ENCODE results near the gene GPR142.

Gene GPR142

DNA sequence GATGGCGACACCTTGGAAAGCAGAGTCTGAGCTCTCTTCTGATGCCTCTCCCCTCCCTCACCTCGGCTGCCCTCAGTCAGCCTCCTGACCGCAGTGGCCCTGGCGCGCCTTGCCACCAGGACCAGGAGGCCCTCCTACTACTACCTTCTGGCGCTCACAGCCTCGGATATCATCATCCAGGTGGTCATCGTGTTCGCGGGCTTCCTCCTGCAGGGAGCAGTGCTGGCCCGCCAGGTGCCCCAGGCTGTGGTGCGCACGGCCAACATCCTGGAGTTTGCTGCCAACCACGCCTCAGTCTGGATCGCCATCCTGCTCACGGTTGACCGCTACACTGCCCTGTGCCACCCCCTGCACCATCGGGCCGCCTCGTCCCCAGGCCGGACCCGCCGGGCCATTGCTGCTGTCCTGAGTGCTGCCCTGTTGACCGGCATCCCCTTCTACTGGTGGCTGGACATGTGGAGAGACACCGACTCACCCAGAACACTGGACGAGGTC is 4.4 kb downstream of the GPR142 start:
- no peak for DNase-seq

DNA sequence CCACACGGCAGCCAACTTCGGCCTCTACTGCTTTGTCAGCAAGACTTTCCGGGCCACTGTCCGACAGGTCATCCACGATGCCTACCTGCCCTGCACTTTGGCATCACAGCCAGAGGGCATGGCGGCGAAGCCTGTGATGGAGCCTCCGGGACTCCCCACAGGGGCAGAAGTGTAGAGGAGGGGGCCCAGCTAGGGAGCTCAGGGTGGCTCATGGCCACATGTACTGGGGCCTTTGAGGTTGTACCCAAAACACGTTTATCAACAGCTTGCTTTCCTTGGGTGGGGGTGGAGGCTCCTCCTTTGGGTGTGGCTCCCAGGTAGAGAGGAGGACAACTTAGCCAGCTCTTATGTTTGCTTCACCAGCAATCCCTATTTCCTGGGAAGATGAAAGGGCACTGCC is 5.1 kb downstream of the GPR142 start:
- DNase-seq, result no peak

DNA sequence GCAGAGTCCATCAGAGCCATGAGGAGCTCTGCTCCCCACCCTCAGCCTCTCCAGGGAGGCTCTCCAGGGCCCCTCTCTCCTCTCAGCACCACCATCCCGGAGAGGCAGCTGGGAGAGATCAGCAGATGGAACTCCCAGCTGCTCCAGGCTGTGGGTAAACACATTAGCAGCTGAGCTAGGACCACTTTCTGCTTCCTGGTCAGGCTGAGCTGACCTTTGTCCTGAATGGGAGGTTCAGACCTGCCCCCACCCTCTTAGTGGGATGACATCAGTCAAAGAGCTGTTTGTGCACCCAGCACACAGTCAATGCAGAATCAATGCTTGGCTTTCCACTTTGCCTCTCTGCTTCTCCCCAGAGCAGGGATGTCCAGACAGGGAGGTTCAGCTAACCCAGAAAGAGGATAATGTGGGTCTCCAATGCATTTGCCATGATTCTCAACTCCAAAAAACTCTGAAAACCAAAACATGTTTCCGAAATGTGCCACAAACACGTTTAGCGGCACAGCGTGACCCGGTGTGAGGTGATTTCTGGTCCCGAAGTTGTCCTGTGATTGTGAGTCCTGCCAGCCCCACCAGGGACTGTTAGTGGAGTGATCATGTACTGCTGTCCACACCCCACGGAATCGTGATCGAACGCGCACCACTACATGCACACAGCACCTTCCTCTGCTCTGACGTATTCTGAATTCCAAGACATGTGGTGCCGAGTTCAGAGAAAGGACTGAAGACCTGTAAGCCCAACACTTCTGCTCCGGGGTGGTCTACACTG is 6.7 kb downstream of the GPR142 start:
- no peak for DNase-seq

DNA sequence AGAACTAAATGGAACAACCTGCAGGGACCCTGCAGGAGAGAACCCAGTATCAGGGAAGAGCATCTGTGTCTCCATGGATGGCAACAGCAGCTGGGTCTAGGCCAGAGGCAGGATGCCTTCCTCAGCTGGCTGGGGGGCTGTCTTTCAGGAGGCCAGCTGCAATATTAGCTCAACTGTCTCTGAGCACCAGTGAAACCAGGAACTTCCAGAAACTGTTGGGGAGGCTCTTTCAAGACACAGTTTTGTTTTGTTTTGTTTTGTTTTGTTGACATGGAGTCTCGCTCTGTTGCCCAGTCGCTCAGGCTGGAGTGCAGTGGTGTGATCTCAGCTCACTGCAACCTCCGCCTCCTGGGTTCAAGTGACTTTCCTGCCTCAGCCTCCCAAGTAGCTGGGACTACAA is 7.6 kb downstream of the GPR142 start:
- no peak for DNase-seq

DNA sequence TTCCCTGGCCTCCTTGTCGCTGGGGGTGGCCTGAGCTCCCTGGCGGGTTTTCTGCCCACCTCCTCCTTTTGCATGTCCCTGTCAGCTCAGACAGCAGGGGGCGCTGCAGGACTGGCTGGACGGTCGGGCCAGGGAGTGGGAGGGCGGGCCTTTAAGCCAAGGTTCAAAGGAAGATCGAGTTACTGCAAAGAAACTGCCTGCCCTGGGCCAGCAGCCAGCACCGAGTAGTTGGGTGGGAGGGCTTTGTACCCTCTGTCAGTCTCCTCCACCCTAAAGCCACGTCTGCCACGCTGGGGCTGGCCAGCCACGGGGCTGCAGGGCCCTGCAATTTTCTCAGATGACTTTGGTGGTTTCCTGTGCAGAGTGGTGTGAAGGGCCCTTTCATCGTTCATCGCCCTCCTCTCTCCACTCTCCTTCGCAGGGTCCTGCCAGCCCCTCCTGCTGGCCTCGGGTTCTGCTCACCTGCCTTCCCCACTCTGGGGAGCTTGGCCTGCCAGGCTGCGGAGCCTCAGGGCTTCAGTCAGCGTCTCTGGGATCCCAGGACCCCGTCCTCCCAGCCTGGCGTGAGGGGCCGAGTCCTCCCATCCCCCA is 12.3 kb downstream of the GPR142 start:
- no peak for DNase-seq

DNA sequence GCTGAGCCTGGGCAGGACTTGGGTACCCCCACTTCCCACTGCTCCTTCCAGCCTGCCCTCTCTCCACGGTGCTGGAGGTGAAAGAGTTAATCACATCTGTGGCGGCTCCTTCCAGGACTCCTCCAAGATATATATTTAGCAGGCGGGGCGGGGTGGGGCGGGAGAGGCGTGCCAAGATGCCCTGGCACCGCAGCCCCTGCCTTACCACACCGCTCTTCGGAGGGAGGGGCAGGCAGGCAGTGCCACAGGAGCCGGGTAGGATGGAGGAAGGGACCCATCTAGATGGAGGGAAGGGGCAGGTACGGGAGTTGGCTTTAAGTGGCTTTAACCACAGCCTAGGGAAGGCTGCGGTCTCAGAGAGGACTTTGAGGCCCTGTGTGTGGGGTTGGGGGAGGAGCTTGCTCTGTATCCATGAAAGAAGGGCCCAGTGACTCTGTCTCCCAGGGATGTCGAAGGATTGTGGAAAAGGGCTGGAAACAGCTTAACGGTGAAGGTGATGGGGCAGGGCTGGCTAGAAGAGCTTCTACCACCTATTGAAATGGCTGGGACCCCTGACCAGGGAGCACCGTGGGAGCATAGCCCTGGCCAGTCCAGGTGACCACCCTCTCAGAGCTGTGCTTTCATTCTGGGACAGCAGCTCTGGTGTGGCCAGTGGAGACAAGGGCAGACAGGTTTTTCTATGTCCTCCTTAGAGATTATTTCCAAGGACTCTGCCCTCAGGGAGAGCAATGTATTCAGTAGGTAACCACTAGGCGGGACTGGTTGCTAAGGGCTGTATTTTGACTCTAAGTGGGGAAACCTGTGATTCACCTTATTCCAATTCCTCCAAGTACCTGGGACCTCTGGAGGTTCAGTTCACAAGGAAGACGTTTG is 13.0 kb downstream of the GPR142 start:
- DNase-seq, result no peak

DNA sequence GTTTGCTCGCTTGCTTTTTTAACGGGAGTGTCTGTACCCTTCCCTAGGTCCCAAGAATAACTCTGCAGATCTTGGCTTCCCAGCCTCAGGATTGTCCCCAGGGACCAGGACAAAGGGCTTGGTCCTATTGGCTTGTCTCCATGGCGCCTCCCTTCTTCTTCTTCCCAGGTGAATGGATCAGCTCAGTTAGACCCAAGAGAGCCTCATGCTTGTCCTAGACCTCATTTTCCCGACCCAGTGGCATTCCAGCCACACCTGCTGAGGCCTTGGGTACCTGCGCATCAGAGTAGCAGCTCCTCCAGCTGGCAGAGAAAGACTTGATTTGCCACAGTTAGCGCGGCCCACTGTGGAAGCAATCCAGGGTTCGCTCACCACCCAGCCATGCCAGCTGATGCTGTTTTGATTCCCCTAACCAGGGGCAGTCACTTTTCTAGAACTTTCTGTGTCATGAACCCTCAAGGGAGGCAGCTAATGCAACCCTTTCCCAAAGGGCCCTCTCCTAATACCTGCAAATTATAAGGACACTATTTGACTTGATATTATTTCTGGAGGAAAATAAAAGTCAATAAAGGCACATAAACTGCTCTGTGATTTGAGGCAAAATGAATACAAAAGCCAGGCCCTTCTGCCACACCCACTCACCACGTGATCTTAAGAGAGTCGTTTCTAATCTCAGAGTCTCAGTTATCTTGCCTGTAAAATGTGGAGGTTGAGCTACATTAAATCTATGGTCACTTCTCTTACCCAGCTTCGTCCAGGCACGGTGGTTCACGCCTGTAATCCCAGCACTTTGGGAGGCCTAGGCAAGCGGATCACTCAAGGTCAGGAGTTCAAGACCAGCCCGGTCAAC is 13.9 kb downstream of the GPR142 start:
- no peak for DNase-seq

DNA sequence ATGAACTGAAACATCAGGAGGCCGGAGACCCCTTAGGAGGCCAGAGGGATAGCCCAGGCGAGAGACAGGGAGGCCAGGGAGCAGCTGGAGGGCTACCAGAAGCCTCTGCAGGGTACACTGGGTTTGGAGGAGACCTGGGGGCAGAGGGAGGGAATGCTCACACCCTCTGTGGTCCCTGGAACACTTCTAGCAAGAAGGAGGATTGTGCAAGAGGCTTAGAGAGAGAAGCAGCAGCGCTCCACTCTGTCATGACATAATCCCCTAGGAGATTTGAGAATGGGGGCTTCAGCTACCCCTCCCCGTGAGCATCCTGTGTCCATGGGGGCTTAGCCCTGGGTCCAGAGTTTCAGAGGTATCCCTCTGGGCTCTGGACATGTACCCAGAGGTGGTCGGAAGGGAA is 15.8 kb downstream of the GPR142 start:
- no peak for DNase-seq

DNA sequence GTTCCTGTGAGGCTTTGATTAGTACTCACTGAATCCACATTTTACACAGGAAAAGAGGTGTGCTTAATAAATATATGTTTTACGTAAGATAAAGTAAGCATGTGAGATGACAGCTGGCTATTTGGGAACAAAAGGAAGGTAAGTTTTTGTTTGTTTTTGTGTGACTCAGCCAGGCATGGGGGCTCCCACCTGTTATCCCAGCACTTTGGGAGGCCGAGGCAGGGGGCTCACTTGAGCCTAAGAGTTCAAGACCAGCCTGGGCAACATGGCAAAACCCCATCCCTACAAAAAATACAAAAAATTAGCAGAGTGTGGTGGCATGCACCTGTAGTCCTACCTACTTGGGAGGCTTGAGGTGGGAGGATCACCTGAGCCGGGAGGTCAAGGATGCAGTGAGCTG is 17.9 kb downstream of the GPR142 start:
- no peak for DNase-seq

DNA sequence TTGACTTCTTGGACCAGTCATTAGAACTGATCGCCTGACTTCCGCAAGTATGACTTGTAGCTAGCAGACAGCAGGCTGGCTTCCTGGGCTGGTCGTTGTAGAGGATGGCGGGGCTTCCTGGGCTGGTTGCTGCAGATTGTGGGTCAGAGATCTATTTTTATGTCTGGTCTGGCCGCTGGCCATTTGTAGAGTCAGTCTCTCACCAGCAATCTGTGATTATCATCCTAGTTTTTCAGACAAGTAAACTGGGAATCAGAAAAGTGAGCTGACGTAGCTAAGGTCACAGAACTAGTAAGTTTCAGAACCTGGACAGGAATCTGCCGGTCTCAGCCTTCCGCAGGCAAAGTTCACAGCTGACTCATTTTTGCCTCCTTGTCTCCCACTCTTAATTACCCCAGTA is 19.1 kb downstream of the GPR142 start:
- DNase-seq, result no peak

DNA sequence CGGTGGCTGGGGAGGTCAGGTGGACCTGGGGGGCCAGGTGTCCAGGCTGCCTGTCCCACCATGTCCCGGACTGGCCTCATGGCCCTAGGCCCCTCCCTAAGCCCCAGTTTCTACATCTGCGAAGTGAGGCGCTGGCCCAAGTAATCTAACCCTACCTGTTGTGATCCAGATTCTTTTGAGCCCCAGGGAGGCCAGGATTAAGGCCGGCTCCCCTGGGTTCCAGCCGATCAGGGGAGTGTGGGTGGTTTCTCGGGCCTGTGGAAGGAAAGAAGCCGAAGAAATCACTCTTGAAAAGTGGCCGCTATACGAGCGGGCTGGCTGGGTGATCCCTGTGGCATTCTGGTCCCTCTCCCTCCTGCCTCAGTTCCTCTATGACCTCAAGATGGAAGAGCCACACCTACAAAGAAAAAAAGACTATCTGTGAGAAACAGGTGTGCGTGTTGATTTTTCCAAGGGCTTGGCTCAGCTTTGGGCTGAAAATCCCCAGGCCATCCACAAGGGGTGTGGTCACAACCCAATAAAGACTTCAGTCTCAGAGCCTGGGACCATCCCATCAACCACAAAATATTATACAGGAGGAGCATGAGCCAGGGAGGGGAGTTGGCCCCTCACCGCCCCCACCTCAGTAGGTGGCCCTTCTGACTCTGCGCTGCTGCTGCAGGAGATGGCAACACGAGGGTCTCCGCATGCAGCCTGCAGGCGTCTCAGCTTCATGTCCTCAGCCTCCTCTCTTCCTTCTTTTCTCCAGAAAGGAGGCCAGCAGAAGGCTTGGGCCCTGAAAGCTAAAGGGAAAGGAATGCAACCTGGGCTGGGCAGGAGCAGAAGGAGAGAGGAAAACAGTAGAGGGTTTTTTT is 20.3 kb downstream of the GPR142 start:
- DNase-seq, result no peak

DNA sequence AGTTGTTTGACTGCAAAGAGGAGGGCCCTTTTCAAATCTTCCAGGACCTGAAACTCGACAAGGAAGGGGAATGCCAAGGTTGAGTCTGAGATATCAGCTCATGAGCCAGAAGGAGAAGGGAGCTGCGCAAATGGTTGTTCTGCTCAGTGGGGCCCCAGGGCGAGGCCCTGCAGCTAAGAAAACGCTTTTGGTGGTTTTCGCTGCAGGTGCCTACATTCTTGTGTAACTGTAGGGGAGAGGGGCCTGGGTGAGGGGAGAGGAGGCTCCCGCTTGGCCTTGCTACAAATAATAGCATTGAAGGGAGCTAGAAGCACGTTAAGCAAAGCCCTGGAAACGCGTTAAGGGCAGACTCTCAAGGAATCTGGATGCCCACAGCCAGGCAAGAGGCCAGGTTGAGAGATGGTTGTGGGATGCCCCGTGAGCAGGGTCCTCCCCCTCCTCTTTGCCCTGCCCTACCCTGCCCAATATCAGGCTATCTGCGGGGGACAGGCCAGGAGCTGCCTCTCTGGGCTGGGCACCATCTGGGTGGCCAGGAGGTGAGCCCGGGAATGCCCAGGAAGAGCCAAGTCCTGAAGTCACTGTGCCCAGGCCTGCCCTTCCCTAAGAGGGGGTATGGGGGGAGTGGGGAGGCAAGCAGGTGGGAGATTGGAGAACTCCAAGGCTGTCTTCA is 21.9 kb downstream of the GPR142 start:
- DNase-seq, result no peak

DNA sequence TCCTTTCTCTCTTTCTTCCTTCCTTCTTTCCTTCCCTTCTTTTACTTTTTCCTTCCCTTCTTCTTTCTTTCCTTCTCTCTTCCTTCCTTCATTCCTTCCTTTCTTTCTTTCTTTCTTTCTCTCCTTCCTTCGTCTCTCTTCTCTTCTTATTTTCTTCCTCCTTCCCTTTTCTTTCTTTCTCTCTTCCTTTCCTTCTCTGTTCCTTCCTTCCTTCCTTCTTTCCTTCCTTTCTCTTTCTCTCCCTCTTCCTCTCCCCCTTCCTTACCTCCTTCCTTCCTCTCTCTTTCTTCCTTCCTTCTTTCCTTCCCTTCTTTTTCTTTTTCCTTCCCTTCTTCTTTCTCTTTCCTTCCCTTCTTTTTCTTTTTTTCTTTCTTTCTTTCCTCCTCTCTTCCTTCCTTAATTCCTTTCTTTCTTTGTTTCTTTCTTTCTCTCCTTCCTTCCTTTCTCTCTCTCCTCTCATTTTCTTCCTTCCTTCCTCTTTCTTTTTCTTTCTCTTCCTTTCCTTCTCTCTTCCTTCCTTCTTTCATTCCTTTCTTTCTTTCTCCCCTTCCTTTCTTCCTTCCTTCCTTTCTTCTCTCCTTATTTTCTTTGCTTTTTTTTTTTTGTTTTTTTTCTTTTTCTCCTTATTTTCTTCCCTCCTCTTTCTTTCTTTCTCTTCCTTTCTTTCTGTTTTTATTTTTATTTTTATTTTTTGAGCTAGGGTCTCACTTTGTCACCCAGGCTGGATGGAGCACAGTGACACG is 22.8 kb downstream of the GPR142 start:
- DNase-seq, result no peak

DNA sequence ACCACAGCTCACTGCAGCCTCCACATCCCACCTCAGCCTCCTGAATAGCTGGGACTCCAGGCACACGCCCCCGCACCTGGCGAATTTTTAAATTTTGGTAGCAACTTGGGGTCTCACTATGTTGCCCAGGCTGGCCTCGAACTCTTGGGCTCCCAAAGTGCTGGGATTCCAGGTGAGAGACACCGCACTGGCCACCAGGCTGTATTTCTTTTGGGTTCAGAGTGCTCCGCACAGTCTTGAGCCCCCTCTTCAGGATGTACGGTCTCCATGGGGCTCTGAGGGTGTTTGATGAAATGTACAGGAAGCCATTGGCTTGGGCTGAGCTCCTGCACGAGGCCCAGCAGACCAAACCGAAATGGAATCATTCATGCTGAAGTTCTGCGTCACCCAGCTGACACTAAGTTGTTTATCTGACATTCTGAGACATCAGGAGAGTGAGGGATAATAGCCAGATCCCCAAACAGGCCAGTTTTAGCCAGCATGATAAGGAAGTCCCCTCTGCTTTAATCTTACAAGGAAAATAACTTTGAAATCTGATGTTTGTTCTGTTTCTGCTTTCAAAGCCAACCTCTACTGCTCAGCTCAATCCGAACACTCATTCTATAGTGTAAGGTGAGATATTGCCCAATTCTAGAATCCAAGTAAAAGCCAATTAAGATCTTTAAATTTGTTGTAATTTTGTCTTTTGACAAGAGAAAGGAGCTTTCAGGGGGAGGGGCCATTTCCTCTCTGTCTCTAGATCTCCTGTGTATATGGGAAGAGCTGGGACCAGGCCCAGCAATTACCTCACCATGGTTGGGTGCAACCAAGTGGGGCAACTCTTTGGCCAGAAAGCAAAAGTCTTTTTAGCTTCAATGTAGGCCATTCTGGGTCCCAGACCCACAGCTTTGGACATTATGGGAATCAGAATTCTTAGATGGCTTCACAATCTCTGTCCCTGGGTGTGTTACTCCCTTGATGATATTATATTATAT is 23.7 kb downstream of the GPR142 start:
- DNase-seq, result no peak

DNA sequence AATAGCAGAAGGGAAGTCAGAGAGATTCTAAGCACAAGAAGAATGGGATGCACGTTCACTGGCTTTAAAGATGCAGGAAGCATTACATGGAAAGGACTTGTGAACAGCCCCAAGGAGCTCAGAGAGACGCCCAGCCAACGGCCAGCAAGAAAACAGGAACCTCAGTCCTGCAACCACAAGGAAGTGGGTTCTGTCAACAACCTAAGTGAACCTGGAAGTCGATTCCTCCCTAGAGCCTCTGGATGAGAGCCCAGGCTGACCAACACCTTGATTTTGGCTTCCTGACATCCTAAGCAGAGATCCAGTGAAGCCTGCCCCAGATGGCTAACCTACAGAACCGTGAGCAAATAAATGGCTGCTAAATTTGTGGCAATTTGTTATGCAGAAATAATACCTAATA is 24.5 kb downstream of the GPR142 start:
- DNase-seq, result no peak

DNA sequence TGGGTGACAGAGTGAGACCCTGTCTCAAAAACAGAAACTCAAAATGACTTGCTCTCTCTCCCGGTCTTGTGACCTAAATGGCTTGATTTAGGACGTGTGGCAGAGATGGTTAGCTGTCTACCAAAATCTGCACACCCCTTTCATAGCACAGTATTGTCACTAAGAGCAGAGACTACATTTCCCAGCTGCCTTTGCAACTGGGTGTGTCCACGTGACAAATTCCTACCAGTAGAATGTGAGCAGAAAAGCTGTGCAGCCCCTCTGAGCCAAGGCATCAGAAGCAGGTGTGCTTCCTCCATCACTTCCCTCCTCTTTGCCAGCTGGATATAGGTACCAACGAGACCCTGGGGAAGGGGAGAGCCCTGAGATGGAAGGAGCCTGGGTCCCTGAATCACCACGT is 25.5 kb downstream of the GPR142 start:
- DNase-seq, result no peak

DNA sequence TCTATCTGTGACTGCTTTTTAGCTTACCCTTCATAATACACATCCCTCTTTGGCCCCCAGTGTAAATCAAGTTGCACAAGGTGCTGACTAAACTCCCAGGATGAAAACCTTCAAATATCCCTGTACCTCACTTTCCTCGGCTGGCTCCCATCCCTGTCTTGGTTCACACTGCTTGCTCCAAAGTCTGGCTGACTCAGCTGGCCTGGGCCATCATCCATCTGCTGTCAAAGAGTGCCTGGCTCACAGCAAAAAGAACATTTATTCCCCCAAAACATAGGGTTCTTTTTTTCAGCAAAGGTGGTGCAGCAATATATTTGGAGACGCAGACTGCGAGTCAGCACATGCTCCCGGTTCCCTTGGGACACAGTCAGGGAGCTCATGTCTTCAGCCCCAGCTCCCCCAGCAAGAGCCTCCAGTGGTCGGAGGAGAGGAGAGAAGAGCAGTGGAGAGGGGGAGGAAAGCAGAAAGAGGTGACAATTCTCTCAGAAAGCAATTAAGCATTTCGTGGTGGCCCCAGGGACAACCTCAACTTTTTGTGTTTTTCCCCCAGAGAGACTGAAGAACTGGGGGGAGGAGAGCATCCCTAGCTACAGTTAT is 26.1 kb downstream of the GPR142 start:
- DNase-seq, result no peak

DNA sequence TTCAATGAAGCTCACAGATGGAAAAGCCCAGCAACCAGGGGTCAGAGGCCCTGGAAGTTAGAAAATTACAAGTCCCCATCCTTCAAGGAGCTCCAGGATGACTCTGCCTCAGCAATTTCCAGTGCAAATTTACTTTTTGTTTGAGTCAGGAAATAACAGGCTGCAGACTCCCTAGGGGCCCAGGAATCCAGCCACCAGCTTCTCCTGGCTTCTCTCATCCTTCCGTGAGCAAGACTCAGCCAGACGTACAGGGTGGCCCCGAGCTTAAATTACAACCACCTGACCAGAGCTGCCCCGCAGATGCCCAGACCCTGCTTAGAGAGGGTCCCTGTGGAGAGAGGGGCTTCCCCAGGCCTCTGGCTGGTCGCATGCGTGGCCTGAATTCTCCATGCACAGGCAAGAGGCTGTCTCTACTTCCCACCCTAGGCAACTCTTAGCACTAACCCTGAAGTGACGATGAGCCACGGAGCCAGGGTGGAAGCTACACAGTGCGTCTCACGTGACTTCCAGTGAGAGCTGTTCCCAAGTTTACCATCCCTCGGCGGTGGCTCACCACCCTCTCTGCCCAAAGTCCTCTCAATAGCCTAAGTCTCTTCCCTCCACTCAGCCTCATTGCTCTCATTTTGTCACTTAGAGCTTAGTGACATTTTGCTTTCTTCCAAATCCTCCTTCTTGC is 27.1 kb downstream of the GPR142 start:
- no peak for DNase-seq

All from GOT3 (cell line).